SJCRH30 (cell line): ENCODE measurements around the gene UPB1. TPM values are rescaled to one million over a fixed set of nuclear protein-coding genes. Genes with fewer than 3 reads are reported as not detected.
"Not testable (repeated sequence)": the region's sequence is repeated elsewhere in the genome, so short reads cannot be mapped to it uniquely, and the experiment has no call there.

Experiments used
- DNase-seq, 2 experiments: peaks; one replicate each; pipeline ENCODE4 v3.0.0-alpha.2; 2015 to 2020
- H3K27ac ChIP-seq: fragments of 250-450 bp; sonication (Bioruptor Pico); 2 replicates; pipeline ENCODE4 v1.5.1; 2020; ENCODE audit warnings: mild to moderate bottlenecking, moderate library complexity
- H3K27me3 ChIP-seq: fragments of 250-450 bp; sonication (Bioruptor Pico); 2 replicates; pipeline ENCODE4 v1.5.1; 2020; ENCODE audit warnings: mild to moderate bottlenecking, moderate library complexity
- H3K36me3 ChIP-seq: fragments of 250-450 bp; sonication (Bioruptor Pico); 2 replicates; pipeline ENCODE4 v1.5.1; 2020; ENCODE audit warnings: mild to moderate bottlenecking, moderate library complexity
- H3K4me1 ChIP-seq: fragments of 250-450 bp; sonication (Bioruptor Pico); 2 replicates; pipeline ENCODE4 v1.5.1; 2020; ENCODE audit warnings: mild to moderate bottlenecking, moderate library complexity
- H3K4me3 ChIP-seq: fragments of 250-450 bp; sonication (Bioruptor Pico); 2 replicates; pipeline ENCODE4 v1.5.1; 2020; ENCODE audit warnings: mild to moderate bottlenecking, moderate library complexity
- H3K9me3 ChIP-seq: fragments of 250-450 bp; sonication (Bioruptor Pico); replicated peaks from 2 replicates; pipeline ENCODE4 v1.5.1; 2020; ENCODE audit warnings: mild to moderate bottlenecking, moderate library complexity
- total RNA-seq: library from RNA; depleted of rRNA; stranded (reverse); fragments of >200 nt; shearing (Covaris generic); gene quantifications from 2 replicates; pipeline ENCODE4 v1.2.3, GENCODE V29; 2014

UPB1 gene
- total RNA-seq, 1 experiment from 2014 or later: 0.04 TPM

DNA sequence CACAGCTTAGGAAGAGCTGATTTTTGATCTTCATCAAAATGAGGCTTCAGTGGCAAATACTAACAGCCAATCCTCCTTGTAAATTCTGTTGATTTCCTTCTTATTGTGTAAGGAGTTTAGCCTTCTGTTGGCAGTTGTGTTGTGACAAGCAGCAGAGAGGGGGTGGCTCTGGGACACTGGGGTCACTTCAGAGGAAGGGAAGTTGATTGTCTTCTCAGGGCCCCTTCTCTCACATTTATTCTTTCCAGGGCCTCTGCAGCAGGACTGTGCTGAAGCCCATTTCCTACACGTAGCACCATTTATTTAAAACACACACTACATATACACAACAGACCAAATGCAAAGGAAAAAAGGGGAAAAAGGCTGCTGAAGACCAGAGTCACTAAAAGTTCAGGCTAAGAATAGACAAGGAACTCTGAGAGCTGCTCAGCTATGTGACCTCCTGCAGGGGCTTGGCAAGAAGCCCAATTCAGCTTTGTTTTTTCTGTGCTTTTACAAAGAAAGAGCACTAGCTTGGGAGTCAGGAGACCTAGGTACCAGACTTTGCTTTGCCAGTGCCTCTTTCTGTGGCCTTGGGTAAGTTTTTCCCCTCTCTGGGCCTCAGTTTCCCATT is 28.3 kb upstream of the UPB1 start:
- DNase-seq: peak; percentile 59 to 75
- no peak overlapping the region for H3K4me3 ChIP-seq

DNA sequence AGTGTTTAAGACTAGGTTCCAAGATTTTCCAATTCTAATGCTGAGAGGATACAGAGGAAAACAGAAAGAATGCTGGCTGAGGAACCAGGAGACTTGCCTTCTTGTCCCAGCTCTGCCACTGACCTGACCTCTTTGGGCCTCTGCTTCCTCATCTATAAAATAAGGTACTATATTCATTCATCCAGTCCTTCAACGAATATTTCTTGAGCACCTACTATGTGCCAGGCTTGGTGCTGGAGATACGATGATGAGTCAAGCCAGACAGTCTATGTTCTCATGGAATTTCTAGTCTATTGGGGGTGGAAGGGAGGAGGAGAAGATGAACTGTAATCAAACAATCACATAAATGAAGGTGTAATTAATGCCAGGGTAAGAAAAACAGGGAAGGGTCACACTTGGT is 27.8 kb upstream of the UPB1 start:
- no peaks in the 10 kb centered on the region for H3K9me3 ChIP-seq
- no peaks in the 10 kb centered on the region for H3K36me3 ChIP-seq
- no peak overlapping the region for H3K27ac ChIP-seq
- H3K4me1 ChIP-seq: peaks cover 42% of the 10 kb centered on the region
- no peak for DNase-seq
- no peak overlapping the region for H3K4me3 ChIP-seq
- H3K27me3 ChIP-seq: no peaks in the 10 kb centered on the region

More for the DNA sequence above, 28.3 kb upstream of the UPB1 start:
- H3K27ac ChIP-seq: no peak overlapping the region; the same call in 1 of the 2 replicates
- no peaks in the 10 kb centered on the region for H3K36me3 ChIP-seq
- H3K27me3 ChIP-seq: no peaks in the 10 kb centered on the region
- H3K4me1 ChIP-seq: peaks cover 42% of the 10 kb centered on the region
- no peaks in the 10 kb centered on the region for H3K9me3 ChIP-seq

DNA sequence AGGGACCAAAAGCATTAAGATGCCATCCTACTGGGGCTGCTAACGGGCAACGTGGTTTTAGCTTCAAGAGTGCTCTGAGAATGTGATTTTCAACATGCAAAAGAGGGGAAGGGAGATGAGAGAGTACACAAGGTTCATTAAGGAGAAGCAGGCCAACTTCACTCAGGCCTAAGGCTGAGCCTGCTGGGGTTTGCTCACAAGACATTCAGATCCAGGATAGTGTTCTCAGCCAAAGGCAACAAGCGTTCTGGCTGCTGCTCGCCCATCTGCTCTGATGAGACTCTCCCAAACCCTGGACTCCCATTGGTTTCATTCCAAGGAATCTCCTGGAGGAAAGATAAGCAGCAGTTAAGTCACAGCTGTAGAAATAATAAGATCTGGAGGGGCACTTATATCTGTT is 23.6 kb upstream of the UPB1 start:
- Histone ChIP-seq H3K4me3 (no peak overlapping the region), H3K4me1 (peaks cover 20% of the 10 kb centered on the region), H3K27me3 (no peaks in the 10 kb centered on the region), H3K27ac (no peak overlapping the region), H3K36me3 (no peaks in the 10 kb centered on the region), H3K9me3 (0 out of 2 replicates have a peak, but pooled peaks cover 3% of the 10 kb centered on the region)
- DNase-seq: no peak

DNA sequence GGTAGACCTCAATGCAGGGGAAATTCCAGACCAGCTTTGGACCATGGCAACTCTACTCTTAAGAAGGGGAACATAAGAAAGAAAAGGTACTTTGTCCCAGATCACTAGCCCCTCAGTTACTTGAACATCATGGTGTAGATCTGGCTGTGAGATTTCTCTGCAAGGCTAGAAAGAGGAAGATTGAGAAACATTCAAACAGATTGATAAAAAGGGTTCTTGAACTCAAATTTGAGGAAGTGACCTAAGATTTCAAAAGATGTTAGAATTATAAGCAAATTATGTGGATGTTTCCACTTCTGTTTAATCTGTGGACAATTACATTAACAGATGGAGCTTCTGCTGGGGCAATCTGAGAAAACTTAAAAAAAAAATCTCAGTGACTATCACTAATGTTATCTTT is 21.8 kb upstream of the UPB1 start:
- no peak for DNase-seq
- Histone ChIP-seq H3K36me3 (no peaks in the 10 kb centered on the region), H3K9me3 (0 out of 2 replicates have a peak, but pooled peaks cover 3% of the 10 kb centered on the region), H3K27ac (no peak overlapping the region), H3K4me3 (no peak overlapping the region), H3K4me1 (peaks cover 10% of the 10 kb centered on the region), H3K27me3 (no peaks in the 10 kb centered on the region)

DNA sequence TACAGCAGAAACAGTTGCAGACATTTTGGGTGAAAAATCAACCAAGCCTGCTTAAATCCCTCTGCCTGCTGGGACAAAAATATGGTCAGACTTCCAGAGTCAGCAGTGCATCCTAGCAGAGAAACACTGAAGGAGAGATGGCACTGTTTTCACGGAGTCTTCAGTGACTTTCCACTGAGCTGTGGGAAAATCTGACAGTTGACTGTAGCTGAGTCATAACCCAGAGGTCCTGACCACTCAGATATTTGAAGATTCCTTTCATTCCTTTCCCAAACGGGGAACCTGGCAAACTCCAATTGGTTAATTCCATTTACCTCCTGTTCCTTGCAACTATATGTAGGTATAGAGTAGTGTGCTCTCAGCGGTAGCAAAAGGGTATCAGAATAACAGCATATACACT is 20.9 kb upstream of the UPB1 start:
- Histone ChIP-seq H3K4me1 (peaks cover 10% of the 10 kb centered on the region), H3K36me3 (no peaks in the 10 kb centered on the region), H3K27ac (no peak overlapping the region; the same call in 1 of the 2 replicates), H3K27me3 (no peaks in the 10 kb centered on the region), H3K4me3 (no peak overlapping the region), H3K9me3 (0 out of 2 replicates have a peak, but pooled peaks cover 3% of the 10 kb centered on the region)
- DNase-seq: peak; percentile 31 to 44

DNA sequence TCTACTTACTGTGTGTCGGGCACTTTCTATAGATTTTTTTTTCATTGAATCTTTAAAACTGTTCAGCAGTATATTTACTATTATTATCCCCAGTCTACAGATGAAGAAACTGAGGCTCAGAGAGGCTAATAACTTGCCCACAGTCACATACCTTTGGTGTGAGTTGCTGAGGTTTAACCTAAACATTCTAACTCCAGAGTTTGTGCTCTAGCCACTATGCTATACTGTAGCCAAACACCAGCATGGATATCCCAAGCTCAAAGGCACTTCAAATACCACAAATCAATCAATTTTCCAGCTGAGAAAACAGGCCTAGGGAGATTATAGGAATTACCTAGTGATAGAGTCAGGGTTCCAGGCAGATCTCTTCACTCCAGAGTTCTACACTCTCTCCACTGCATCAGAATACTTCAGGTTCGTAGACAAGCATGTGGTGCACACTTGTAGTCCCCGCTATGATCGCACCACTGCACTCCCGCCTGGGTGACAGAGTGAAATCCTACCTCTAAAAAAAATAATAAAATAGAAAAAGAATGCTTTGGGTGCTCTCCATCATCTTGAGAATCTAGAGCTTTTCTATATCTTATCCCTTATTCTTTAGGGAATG is 20.4 kb upstream of the UPB1 start:
- Histone ChIP-seq H3K9me3 (0 out of 2 replicates have a peak, but pooled peaks cover 3% of the 10 kb centered on the region), H3K27ac (no peak overlapping the region), H3K36me3 (no peaks in the 10 kb centered on the region), H3K4me3 (no peak overlapping the region), H3K27me3 (no peaks in the 10 kb centered on the region), H3K4me1 (peaks cover 10% of the 10 kb centered on the region)
- no peak for DNase-seq

DNA sequence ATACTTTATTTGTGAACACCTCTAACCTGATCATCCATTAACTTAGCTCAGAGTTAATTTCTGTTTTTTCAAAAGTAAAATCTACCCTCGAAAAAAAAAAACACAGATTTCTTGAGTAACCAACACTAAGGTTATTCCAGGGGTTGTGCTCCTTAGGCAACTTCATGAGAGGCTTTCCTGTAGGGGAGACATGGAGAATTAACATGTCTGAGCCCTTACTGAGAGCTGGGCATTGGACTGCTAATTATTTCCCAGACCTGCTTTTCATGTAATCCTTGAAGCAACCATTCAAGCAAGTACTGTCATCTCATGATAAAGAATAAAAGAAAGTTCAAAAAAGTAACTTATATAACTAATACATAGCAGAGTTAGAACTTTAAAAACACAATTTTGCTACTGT is 13.5 kb upstream of the UPB1 start:
- no peak overlapping the region for H3K27ac ChIP-seq
- no peak for DNase-seq

DNA sequence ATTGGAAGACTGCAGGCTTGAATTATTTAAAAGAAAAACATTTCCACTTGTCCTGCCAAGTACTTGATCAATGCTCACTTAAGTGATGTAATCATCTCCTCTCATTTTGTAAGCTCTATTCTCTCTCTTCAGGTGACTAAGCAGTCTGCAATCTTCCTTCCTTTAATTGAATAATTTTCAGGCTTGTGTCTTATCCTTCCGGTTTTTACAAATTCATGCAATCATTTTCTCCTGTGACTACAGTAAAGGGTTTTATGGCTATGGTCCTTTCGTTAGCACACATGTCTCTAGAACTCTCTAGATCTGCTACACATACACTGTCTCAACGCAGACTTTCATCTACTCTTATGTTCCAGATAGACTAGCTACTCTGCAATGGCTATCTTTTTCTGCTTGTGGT is 12.6 kb upstream of the UPB1 start:
- H3K27ac ChIP-seq: no peak overlapping the region
- H3K36me3 ChIP-seq: no peaks in the 10 kb centered on the region
- DNase-seq: no peak
- H3K9me3 ChIP-seq: no peaks in the 10 kb centered on the region
- H3K27me3 ChIP-seq: no peaks in the 10 kb centered on the region
- peaks cover 9% of the 10 kb centered on the region; the same call in 1 of the 2 replicates for H3K4me1 ChIP-seq
- no peak overlapping the region for H3K4me3 ChIP-seq

More for the DNA sequence above, 13.5 kb upstream of the UPB1 start:
- Histone ChIP-seq H3K4me3 (no peak overlapping the region), H3K9me3 (no peaks in the 10 kb centered on the region), H3K4me1 (peaks cover 9% of the 10 kb centered on the region; the same call in 1 of the 2 replicates), H3K36me3 (no peaks in the 10 kb centered on the region), H3K27me3 (no peaks in the 10 kb centered on the region)

DNA sequence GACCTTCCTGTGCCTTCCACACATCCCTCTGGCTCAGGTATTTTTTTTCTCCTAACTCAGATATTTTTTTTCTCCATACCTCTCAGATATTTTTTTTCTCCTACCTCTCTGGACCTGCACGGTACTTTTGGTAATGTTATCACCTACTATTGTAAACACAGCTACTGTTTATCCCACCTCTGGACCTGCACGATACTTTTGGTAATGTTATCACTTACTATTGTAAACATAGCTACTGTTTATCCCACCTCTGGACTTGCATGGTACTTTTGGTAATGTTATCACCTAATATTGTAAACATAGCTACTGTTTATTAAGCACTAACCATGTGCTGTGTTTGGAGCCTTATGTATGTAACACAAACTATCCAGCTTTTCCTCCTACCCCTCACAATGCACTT is 12.1 kb upstream of the UPB1 start:
- H3K27me3 ChIP-seq: no peaks in the 10 kb centered on the region
- no peaks in the 10 kb centered on the region for H3K9me3 ChIP-seq
- DNase-seq: no peak
- H3K36me3 ChIP-seq: no peaks in the 10 kb centered on the region
- peaks cover 9% of the 10 kb centered on the region; the same call in 1 of the 2 replicates for H3K4me1 ChIP-seq
- no peak overlapping the region for H3K27ac ChIP-seq
- H3K4me3 ChIP-seq: no peak overlapping the region

DNA sequence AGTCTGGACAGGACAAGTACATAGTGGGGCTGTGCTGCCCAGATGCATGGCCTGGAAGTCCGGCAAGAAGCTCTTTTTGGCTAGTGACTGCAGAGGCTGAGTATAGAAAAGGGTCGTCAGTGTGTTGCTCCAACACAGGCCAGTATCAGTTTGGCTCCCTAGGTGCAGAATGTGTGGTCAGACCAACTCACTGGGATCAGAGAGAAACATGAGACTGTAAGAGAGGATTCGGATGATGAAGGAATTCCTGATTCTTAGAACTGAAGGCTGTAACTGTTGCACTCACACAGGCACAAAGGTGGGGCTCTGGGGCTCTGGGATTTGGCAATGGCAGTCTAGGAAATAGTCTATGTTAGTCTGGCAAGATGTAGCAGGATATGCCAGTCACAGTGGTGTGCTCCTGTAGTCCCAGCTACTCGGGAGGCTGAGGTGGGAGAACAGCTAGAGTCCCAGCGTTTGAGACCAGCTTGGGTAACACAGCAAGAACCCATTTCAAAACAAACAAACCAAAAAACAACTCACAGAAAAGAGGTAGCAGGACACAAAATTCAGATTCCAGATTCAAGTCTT is 11.1 kb upstream of the UPB1 start:
- Histone ChIP-seq H3K36me3 (no peaks in the 10 kb centered on the region), H3K27ac (no peak overlapping the region), H3K27me3 (no peaks in the 10 kb centered on the region), H3K4me3 (no peak overlapping the region), H3K4me1 (peaks cover 9% of the 10 kb centered on the region; the same call in 1 of the 2 replicates), H3K9me3 (no peaks in the 10 kb centered on the region)
- DNase-seq: no peak

DNA sequence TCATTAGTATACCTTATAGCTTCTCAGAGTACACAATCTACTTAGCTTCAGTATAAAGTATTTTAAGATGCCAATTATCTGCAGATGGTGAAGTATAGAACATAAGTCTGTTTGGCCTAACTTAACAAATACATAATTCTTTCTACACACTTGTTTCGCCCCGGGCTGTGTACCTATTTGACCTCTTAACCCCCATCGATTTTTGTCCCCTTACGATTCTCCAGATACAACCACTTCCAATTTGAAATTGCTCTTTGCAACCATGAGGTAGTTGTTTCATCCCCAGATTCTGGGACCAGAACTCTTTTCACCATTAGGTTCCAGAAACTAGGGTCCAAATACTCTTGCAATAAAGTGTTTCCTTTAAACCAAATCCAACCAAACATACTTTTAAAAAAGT is 10.0 kb upstream of the UPB1 start:
- no peaks in the 10 kb centered on the region for H3K36me3 ChIP-seq
- no peaks in the 10 kb centered on the region for H3K9me3 ChIP-seq
- no peak overlapping the region for H3K4me3 ChIP-seq
- H3K4me1 ChIP-seq: peaks cover 9% of the 10 kb centered on the region; the same call in 1 of the 2 replicates
- DNase-seq: no peak
- no peaks in the 10 kb centered on the region for H3K27me3 ChIP-seq
- H3K27ac ChIP-seq: no peak overlapping the region

DNA sequence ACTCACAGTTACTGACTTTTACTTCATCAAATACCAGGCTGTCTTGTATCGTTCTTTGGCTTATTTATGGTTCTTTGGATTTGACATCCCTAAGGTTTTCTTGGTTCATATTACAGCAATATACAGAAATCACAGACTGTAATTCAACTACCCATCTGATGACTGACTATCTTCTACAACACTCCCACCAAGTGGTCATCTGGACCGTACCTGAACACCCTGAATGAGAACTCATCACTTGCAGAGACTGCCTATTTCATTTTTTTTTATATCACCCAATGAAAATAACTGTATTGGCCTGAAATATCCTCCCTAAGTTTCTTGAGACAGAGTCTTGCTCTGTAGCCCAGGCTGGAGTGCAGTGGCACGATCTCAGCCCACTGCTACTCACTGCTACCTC is 9.5 kb upstream of the UPB1 start:
- Histone ChIP-seq H3K36me3 (no peaks in the 10 kb centered on the region), H3K9me3 (no peaks in the 10 kb centered on the region), H3K27me3 (no peaks in the 10 kb centered on the region), H3K4me1 (peaks cover 9% of the 10 kb centered on the region; the same call in 1 of the 2 replicates), H3K4me3 (no peak overlapping the region), H3K27ac (no peak overlapping the region)
- DNase-seq: no peak

DNA sequence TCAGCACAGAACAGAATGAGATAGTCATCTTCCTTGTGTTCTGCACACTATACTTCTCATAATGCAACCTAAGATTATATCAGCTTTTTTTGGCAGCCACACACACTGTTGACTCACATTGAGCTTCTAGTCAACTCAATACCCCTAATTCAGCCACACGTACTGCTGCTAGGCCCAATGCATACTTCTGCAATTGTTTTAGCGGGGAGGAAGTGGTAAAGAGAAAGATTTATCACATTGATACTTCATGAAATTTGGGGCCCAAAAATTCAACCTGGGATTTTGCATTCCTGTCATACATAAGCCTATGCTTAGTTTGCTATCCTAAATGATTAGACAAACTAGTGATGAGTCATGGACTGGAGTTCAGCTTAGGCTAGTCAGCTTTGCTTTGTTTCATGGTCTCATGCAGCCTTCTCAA is 8.6 kb upstream of the UPB1 start:
- no peaks in the 10 kb centered on the region for H3K36me3 ChIP-seq
- no peak overlapping the region for H3K4me3 ChIP-seq
- no peaks in the 10 kb centered on the region for H3K9me3 ChIP-seq
- H3K4me1 ChIP-seq: peaks cover 9% of the 10 kb centered on the region; the same call in 1 of the 2 replicates
- no peaks in the 10 kb centered on the region for H3K27me3 ChIP-seq
- no peak overlapping the region for H3K27ac ChIP-seq
- no peak for DNase-seq

DNA sequence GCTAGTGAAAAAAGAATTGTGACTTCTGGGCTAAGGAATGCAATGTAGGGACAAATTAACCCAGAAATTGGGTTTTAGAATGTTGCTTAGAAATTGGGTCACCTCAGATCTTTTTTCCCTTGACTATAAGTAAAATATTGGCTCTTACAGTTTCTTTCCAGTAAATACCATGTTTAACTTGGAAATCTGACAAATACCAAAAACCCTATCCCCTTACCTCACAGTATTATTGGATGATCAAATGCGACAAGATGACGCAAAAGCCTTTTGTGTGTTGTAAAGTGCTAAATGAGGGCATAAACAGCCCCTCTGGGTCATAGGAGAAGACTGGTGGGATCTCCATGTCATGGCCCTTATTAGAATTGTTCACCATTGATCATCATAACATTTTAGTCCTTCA is 6.1 kb upstream of the UPB1 start:
- Histone ChIP-seq H3K36me3 (no peaks in the 10 kb centered on the region), H3K27me3 (no peaks in the 10 kb centered on the region)
- DNase-seq: no peak

DNA sequence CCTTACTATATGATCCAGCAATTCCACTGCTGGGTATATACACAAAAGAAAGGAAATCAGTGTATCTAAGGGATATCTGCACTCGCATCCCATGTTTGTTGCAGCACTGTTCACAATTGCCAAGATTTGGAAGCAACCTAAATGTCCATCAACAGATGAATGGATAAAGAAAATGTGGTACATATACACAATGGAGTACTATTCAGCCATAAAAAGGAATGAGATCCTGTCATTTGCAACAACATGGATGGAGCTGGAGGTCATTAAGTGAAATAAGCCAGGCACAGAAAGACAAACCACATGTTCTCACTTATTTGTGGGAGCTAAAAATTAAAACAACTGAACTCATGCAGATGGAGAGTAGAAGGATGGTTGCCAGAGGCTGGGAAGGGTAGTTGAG is 5.7 kb upstream of the UPB1 start:
- H3K9me3 ChIP-seq, H3K36me3 ChIP-seq, H3K27me3 ChIP-seq, H3K4me1 ChIP-seq, H3K27ac ChIP-seq, DNase-seq, H3K4me3 ChIP-seq: not testable (repeated sequence)

More for the DNA sequence above, 6.1 kb upstream of the UPB1 start:
- no peak overlapping the region for H3K4me3 ChIP-seq
- peaks cover 6% of the 10 kb centered on the region; the same call in 1 of the 2 replicates for H3K4me1 ChIP-seq
- no peak overlapping the region for H3K27ac ChIP-seq
- no peaks in the 10 kb centered on the region for H3K9me3 ChIP-seq
